HG03025 (cell line): ENCODE results near the gene PMEL.
"Not testable (repeated sequence)": the region's sequence is repeated elsewhere in the genome, so short reads cannot be mapped to it uniquely, and the experiment has no call there.

Experiments
- ATAC-seq: cut with Tn5 transposase; IDR thresholded peaks from one replicate; pipeline ENCODE4 v1.9.1; 2021; ENCODE audit warnings: mild to moderate bottlenecking, moderate library complexity; ENCODE audit not compliant: unreplicated experiment, low FRiP score

The PMEL gene

DNA sequence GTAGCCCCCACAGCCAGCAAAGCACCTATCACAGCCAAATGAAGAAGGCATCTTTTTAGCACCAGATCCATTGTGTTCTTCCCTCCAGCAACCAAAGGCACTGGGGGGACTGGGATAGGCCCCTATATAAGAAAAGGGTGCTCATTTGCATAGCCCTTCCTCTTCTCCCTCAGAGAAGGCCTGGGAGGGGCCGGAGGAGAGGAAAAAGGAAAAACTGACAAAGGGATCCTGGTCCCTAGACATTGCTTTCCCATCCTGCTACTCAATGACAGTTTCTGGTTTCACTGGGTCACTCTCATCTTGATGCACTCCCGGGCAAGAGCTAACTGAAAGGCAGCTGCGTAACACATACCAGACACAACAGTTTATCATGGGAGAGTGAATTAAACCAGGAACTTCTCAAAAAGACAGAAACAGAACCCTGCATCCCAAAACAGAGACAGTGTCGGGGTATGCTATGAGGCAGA, at the start of gene PMEL:
TSS of gene PMEL (minus strand) at position 102 of the 467 bp plus-strand sequence. CDS start at position 71, 31 bp downstream.
- no peak for ATAC-seq

GRCh38 chr12:56014205-56014604, 48.4 kb upstream of the PMEL start:
- ATAC-seq = no peak

DNA sequence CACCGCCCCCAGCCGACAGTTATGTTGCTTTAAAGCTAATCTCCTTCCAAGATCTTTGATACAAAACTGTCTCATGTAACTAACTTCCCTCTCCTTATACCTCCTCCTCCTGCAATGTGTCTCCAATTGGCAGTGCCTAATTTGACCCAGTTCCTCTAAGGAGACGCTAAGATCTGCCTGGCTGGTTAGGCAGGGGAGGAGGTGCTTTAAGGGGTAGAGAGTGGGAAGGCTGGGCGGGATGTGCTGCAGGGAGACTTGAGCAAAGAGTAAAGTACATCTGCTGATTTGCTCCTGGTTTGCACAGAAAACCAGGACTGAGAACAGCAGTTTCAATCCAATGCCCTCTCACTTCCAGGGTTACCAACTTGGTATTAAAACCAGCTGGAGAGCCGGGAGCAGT, 47.6 kb upstream of the PMEL start:
- no peak for ATAC-seq

DNA sequence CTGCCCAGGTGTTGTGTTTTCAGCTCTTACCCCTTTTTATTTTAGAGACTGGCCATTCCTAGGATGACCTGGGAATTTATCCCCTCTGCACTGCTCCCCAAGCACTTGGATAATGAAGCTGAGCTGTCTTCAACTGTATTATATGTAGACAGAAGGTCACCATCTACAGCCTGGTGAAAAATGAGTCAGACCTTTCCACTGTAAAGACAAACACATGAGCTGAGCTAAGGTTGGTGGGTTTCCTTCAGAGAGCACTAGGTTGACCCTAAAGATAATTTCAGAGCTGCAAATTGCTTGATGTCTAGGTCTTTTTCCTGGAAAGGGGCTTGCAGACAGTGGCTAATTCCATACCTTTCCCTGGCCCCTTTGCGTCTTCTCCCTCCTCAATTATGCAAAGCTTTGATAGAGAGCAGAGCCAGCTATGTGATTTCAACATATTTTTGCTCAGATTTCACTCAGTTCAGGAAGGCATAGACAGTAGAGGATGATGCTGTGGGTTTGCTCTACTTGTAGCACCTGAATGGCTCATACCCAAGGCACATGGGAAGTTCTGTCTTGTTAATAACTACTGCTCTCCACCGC, 45.8 kb upstream of the PMEL start:
- no peak for ATAC-seq

DNA sequence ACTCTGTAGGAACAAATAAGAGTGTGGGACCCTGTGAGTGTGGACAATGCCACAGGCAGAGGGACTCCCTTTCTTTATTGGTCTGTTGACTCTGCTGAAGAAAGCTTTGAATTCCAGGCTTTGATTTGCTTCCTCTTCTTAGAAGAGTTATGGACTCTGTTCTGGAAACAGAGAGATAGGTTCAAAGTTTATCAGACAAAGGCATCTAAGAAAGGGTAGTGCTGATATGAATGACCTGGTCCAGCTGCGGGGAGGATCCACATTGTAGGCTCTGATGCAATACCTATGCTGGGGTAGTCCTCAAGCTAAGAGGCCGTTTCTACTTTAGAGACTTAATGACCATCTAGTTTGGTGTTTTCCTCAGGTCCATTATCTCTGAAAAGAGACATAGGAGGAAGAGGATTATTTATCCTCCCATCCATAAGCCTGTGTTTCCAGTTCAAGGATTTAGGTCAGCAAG, 44.3 kb upstream of the PMEL start:
- ATAC-seq = no peak

DNA sequence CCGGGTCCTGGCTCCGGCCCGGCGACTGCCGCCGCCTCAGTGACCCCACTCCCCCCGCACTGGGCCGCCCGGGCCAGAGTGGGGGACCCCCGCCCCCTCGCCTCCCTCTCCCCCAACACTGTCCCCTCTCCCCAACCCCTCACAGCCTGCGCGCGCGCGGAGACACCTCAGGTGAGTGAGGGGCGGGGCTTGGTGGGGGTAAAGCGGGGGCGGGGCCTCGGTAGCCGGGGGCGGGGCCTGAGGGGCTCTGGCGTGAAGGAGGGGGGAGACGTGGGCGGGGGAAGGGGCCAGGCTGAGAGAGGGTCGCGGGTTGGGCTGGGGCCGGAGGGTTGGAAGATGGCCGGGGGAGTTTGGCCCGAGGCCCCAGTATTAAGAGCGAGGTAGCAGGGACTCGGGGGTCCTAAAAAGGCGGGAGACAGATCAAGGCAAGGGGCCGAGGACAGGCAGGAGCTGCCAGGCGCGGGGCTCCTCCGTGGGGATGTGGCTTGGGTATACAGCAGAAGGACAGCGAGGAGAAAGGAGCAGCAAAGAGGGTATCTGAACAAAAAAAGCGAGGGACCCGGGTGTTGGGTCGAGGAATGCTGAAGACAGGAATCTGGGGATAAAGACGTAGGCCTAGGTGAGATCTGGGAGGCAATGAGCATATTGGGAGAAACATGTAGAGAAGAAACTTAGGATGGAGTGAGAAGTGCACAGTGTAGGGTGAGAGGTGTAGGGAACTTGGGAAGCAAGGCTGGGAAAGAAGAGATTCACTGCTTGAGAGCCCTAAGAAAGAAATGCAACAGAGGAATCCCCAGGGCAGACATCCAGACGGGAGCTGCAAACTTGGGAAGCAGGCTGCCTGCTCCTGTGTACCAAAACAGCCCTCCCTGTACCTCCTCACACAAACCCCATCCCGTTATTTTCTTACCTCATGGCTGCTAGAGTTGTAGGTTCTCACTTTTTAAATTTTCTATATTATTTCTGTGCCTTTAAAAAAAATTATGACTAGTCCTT, 42.0 kb upstream of the PMEL start:
- no peak for ATAC-seq

GRCh38 chr12:56004211-56004610, 38.4 kb upstream of the PMEL start:
- no peak for ATAC-seq

DNA sequence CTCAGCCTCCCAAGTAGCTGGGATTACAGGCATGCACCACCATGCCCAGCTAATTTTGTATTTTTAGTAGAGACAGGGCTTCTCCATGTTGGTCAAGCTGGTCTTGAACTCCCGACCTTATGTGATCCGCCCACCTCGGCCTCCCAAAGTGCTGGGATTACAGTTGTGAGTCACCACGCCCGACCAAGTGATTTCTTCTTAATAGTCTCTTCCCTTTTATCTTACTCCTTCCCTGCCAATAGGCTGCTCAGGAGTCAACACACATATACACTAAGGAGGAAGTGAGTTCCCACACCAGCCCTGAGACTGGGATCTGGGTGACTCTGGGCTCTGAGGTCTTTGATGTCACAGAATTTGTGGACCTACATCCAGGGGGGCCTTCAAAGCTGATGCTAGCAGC, 37.5 kb upstream of the PMEL start:
- ATAC-seq = not testable (repeated sequence)

DNA sequence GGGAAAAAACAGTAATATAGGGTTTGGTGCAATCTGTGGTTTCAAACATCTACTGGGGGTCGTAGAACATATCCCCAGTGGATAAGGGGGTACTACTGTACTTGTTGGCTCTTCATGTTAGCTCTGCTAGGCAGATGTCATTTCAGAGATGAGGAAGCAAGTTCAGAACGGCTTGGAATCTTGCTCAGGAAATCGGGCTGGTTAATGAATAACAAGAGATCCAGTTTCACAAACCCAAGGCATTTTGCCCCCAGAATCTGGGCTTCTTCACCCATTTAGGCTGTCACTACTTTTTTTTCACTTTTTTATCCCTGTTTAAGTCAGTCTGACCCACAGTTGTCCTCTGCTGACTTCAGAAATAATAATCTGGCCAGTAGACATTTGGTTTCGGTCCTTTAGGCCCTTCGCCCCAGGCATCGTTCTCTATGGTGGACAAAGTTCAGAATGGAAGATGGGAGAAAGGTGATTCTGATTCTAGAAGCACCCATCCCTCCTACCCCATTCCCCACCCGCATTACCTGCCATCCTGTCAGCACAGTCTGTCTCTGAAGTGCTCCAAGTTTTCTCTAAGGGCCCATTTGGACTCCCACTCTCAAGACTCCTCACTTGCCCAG, 35.8 kb upstream of the PMEL start:
- ATAC-seq = no peak

- not testable (repeated sequence) for ATAC-seq
These were observed 34.2 kb upstream of the PMEL start for GRCh38 chr12:55999999-56000540.

DNA sequence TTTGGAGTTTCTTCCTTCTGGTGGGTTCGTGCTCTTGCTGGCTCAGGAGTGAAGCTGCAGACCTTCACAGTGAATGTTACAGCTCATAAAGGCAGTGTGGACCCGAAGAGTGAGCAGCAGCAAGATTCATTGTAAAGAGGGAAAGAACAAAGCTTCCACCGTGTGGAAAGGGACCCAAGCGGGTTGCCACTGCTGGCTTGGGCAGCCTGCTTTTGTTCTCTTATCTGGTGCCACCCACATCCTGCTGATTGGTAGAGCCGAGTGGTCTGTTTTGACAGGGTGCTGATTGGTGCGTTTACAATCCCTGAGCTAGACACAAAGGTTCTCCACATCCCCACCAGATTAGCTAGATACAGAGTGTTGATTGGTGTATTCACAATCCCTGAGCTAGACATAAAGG, 33.7 kb upstream of the PMEL start:
- not testable (repeated sequence) for ATAC-seq

- ATAC-seq = peak; percentile 5
These were observed 31.7 kb upstream of the PMEL start for GRCh38 chr12:55997535-55997859.

DNA sequence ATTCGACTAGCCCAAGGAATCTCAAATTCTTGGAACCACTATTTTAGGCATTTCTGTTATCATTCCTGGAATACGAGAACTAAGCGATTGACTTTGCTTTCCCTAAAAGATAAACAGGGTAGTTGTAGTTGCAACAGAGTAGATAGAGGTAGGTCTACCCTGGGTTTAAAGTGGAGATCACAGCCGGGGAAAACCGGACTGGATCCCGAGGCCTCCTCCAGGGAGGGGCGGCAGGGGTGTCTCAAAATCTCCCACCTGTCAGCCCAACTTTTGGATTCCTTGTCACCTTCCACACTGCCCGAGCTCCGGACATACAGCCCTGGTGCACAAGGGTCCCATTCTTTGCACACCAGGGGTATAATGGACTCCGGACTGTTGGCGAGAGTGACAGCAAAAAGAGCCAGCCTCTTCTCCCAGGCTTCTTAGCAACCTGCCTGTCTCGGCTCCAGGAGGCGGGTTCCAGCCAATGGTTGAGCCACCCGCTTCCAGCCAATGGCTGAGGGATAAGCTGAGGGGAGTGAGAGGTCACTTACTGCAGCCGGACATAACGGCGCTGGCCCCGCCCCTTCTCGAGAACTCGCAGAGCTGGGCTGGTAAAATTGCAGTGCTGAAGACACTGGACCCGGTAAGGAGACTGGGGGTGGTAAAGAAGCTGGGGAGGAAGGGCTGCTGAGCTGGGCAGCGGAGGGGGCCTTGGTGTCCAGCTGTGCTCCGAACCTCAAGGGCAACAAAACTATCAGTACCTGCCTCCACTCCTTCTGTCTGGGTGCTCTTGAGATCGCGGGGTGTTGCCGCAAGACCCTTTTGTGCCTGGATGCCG, 31.1 kb upstream of the PMEL start, which contains the start of gene SUOX:
TSS of gene SUOX (plus strand) at position 562 of the 820 bp plus-strand sequence. CDS start 4,946 bp downstream, outside the sequence.
- ATAC-seq = peak; percentile 95

- no peak for ATAC-seq
These were observed 30.4 kb upstream of the PMEL start for GRCh38 chr12:55996201-55996714.

DNA sequence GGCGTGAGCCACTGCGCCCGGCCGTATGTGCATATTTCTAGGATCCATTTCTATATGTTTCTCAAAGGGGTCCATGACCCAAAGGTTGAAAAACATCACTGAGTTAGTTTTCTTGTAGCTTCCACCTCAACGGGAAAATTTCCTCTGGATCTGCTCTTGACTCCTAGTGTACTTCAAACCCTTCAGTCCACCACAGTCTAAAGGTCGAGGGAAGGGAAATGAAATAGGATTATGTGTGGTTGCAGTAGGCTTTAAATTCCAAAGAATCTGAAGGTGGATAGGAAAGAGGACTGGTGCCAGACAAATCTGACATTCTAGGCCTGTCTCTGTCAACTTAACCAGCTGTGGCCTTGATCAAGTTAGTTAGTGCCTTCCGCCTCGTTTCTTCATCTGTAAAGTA, 29.5 kb upstream of the PMEL start:
- ATAC-seq = no peak

- ATAC-seq = no peak
These were observed 27.5 kb upstream of the PMEL start for GRCh38 chr12:55993230-55993853.

DNA sequence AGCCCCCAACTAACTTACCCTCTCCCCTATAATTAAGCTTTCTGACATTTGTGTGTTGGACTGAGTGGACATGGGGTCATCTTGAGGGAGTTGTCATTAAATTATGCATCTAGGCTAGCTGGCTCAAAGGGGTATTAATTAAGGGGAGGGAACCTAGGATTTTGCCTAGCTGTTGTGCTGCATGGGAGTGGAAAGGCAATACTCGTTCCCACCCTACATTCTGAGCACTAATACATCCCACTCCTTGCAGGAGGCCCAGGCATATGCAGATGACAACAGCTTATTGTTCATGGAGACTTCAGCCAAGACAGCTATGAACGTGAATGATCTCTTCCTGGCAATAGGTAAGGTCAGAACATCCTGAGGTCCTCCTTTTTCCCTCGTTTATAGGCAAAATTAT, 25.3 kb upstream of the PMEL start:
- ATAC-seq = no peak

- ATAC-seq = not testable (repeated sequence)
These were observed 20.1 kb upstream of the PMEL start for GRCh38 chr12:55985976-55986375.

DNA sequence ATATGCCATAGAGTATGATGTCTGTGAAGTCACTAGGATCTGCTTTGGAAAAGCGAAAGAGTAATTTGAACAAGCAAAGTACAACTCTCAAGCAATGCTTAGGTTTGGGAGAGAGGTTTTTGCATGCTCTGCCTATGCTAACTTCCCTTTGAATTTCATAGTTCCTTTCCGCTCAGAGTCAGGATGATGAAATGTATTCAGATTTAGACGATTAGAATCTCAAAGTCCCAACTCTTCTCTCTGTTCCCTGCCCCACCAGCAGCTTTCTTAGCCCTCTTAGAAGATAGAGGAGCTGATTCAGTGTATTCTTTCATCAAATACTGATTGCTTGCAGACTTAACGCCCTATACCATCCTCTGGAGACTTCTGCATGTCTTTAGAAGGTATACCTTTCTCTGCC, 19.5 kb upstream of the PMEL start:
- no peak for ATAC-seq
